ENCODE data around the gene ZNF540.
"Not testable (repeated sequence)": the region's sequence is repeated elsewhere in the genome, so short reads cannot be mapped to it uniquely, and the experiment has no call there.

ZNF540 gene

GRCh38 chr19:37594304-37594981 lies at the start of gene ZNF540, which contains the start of gene ZNF571:
ZNF540 (plus strand) TSS chr19:37594876; CDS start chr19:37598448, 3,572 bp downstream.
ZNF571 (minus strand) TSS chr19:37594792; CDS start chr19:37586676, 8,116 bp downstream.
- FAIRE-seq: peak; percentile 89

- FAIRE-seq: no peak
Measured at GRCh38 chr19:37551129-37551993, 43.3 kb upstream of the ZNF540 start.

GRCh38 chr19:37563518-37563917 lies 31.2 kb upstream of the ZNF540 start:
- peak; percentile 6 for FAIRE-seq

GRCh38 chr19:37564624-37565369 lies 29.9 kb upstream of the ZNF540 start:
- FAIRE-seq: no peak

GRCh38 chr19:37565370-37565669 lies 29.4 kb upstream of the ZNF540 start:
- no peak for FAIRE-seq

GRCh38 chr19:37572203-37572602 lies 22.5 kb upstream of the ZNF540 start:
- FAIRE-seq: no peak

GRCh38 chr19:37583340-37583739 lies 11.3 kb upstream of the ZNF540 start:
- FAIRE-seq: no peak

GRCh38 chr19:37593996-37594303 lies 726 bp upstream of the ZNF540 start:
- FAIRE-seq: no peak

- FAIRE-seq: no peak
Measured at GRCh38 chr19:37594982-37595382, 306 bp downstream of the ZNF540 start.

GRCh38 chr19:37635076-37636056 lies 40.7 kb downstream of the ZNF540 start:
- FAIRE-seq: no peak

GRCh38 chr19:37654118-37654517 lies 59.4 kb downstream of the ZNF540 start:
- FAIRE-seq: no peak

GRCh38 chr19:37654629-37655300 lies 60.1 kb downstream of the ZNF540 start:
- no peak for FAIRE-seq

GRCh38 chr19:37655301-37655688 lies 60.6 kb downstream of the ZNF540 start, which contains the start of gene ZFP30:
ZFP30 (minus strand) TSS chr19:37655465; CDS start chr19:37647822, 7,643 bp downstream.
- no peak for FAIRE-seq

- no peak for FAIRE-seq
Measured at GRCh38 chr19:37655689-37656371, 61.2 kb downstream of the ZNF540 start.

- not testable (repeated sequence) for FAIRE-seq
Measured at GRCh38 chr19:37657157-37657556, 62.5 kb downstream of the ZNF540 start.
